Adrenal gland (tissue), 12 donors: ENCODE data around the gene SYNRG. TPM values are rescaled to one million over a fixed set of nuclear protein-coding genes. Genes with fewer than 3 reads are reported as not detected.

Source experiments
- DNase-seq, 7 donors: peaks; one replicate each; pipeline ENCODE4 v3.0.0-alpha.2; 2019 to 2020
- H3K27ac ChIP-seq, 5 donors: fragments of 200-600 bp; sonication (generic) in 4 of 5; 1 replicate in 3 of 5; 2 replicates in 2 of 5; pipeline versions ENCODE4 v1.5.1 to v1.8.0; 2016 to 2020; ENCODE audit warnings: mild to moderate bottlenecking in 1 of 5
- H3K27me3 ChIP-seq: fragments of 200-600 bp; 2 replicates; pipeline ENCODE4 v1.8.0; 2021
- H3K36me3 ChIP-seq, 2 donors: fragments of 200-600 bp; replicated peaks in 1 of 2; 1 replicate in 1 of 2; 2 replicates in 1 of 2; pipeline versions ENCODE4 v1.5.1 to v1.8.0; 2018 to 2022
- H3K4me1 ChIP-seq, 2 donors: fragments of 200-600 bp; replicated peaks in 1 of 2; 1 replicate in 1 of 2; 2 replicates in 1 of 2; pipeline versions ENCODE4 v1.5.1 to v1.8.0; 2018 to 2021
- H3K4me3 ChIP-seq, 4 donors: fragments of 200-600 bp; sonication (generic) in 3 of 4; one replicate each; pipeline ENCODE4 v1.5.1; 2016 to 2018
- H3K9me3 ChIP-seq, 3 donors: fragments of 200-600 bp; sonication (generic) in 1 of 3; replicated peaks in 1 of 3; 1 replicate in 2 of 3; 2 replicates in 1 of 3; pipeline versions ENCODE4 v1.5.1 to v1.8.0; 2016 to 2021
- CTCF ChIP-seq, 6 experiments: fragments of 450-650 bp in 4 of 6; fragments of 200-600 bp in 2 of 6; sonication (generic) in 1 of 6; IDR thresholded peaks; 1 replicate in 5 of 6; 2 replicates in 1 of 6; pipeline versions ENCODE4 v1.5.1 to v1.8.0; 2016 to 2021; ENCODE audit warnings: antibody characterized with exemption in 6 of 6, mild to moderate bottlenecking in 2 of 6, moderate library complexity in 1 of 6
- POLR2A ChIP-seq, 2 donors: fragments of 450-650 bp; IDR thresholded peaks; one replicate each; pipeline ENCODE4 v1.6.1; 2017; ENCODE audit warnings: antibody characterized with exemption in 2 of 2, mild to moderate bottlenecking in 2 of 2, moderate library complexity in 1 of 2
- WGBS, 4 donors: extraction: QIAGEN DNeasy Blood & Tissue Kit in 2 of 4; methylation state at CpG; one replicate each; pipeline versions ENCODE4 v1.1.5 to v1.1.7; 2013 to 2017; 5-methylcytosine and 5-hydroxymethylcytosine counted together
- intact Hi-C, 2 donors: fragments of 100-400 bp; cut with DNase I; formaldehyde crosslinking; loops; one replicate each; pipeline versions ENCODE4 v1.14.1 to v1.15.0; 2022 to 2023
- polyA plus RNA-seq, 3 donors: library from polyadenylated mRNA; stranded (reverse); fragments of 200-250 nt in 2 of 3; fragments of 350-450 nt in 1 of 3; fragmentation: Illumina TruSeq in 1 of 3; extraction: RNeasy Lipid Tissue Mini Kit (QIAGEN cat#74804) in 1 of 3; gene quantifications; one replicate each; pipeline ENCODE4 v1.2.3, GENCODE V29; 2013 to 2014
- total RNA-seq, 9 donors: library from RNA; depleted of rRNA in 4 of 9; stranded (reverse); fragments of >200 nt in 4 of 9; fragments of 120-200 nt in 1 of 9; fragmentation: NEBNext Ultra II Directional in 1 of 9; extraction: Animal tissue kit (Norgen Biotek cat#: 25700) in 1 of 9; gene quantifications; one replicate each; pipeline versions ENCODE4 v1.1.0 to v1.2.4, GENCODE V29; 2013 to 2023
- donor health status: healthy with polysubstance abuse.
- donor health status: Bipolar disorder and iron deficiency.
- donor health status: DM: yes; HTN: yes; CAD: no.
- donor health status: DM: no; HTN: no; CAD: no.
- donor health status: DM: no; HTN: no; CAD: no.
- donor health status: DM: yes; HTN: yes; CAD: no.

The SYNRG gene
- total and polyA plus RNA-seq, 12 donors: 8.5 to 45.7 (median 29.3) TPM

- no peaks in the 10 kb centered on the region for H3K27me3 ChIP-seq
- intact Hi-C loops: no loop called here
- no peak overlapping the region for H3K4me3 ChIP-seq
- H3K4me1 ChIP-seq: no peaks in the 10 kb centered on the region
- 73 to 81% (median 78%) methylated on average over 4 of the region's 4 CpGs for WGBS, 4 donors
- H3K36me3 ChIP-seq: peaks cover 0 to 45% of the 10 kb centered on the region in 2 donors
- TF ChIP-seq CTCF (IDR thresholded peaks at IDR 0.05): no peak
- H3K9me3 ChIP-seq: no peaks in the 10 kb centered on the region
- DNase-seq: no peak
- H3K27ac ChIP-seq: no peak overlapping the region
These were observed 78.8 kb downstream of the SYNRG start for GRCh38 chr17:37530420-37530819.

GRCh38 chr17:37527249-37527851 lies 81.9 kb downstream of the SYNRG start:
- WGBS, 4 donors: 60 to 73% (median 63%) methylated on average over 5 of the region's 5 CpGs
- Histone ChIP-seq H3K36me3 (peaks cover 0 to 56% of the 10 kb centered on the region in 2 donors), H3K4me1 (no peaks in the 10 kb centered on the region), H3K27me3 (no peaks in the 10 kb centered on the region), H3K4me3 (no peak overlapping the region), H3K27ac (no peak overlapping the region), H3K9me3 (no peaks in the 10 kb centered on the region)
- intact Hi-C loops: no loop called here
- DNase-seq: peak in 1 of 7 donors; percentile 16
- no peak for TF ChIP-seq POLR2A (IDR thresholded peaks at IDR 0.05)
- peak; percentile 26 to 63 (median 50) for TF ChIP-seq CTCF (IDR thresholded peaks at IDR 0.05)

GRCh38 chr17:37523715-37524219 lies 85.5 kb downstream of the SYNRG start:
- Histone ChIP-seq H3K4me3 (no peak overlapping the region), H3K36me3 (peaks cover 0 to 50% of the 10 kb centered on the region in 2 donors), H3K27ac (no peak overlapping the region), H3K27me3 (no peaks in the 10 kb centered on the region), H3K4me1 (no peaks in the 10 kb centered on the region), H3K9me3 (no peaks in the 10 kb centered on the region)
- intact Hi-C loops: no loop called here
- WGBS, 4 donors: 81 to 91% (median 85%) methylated on average over 8 of the region's 8 CpGs
- TF ChIP-seq CTCF (IDR thresholded peaks at IDR 0.05) (no peak), POLR2A (IDR thresholded peaks at IDR 0.05) (no peak)
- DNase-seq: no peak

GRCh38 chr17:37521821-37522220 lies 87.4 kb downstream of the SYNRG start:
- H3K4me3 ChIP-seq: no peak overlapping the region
- no peaks in the 10 kb centered on the region for H3K27me3 ChIP-seq
- H3K4me1 ChIP-seq: no peaks in the 10 kb centered on the region
- no peak overlapping the region for H3K27ac ChIP-seq
- intact Hi-C loops: no loop called here
- H3K9me3 ChIP-seq: no peaks in the 10 kb centered on the region
- no peak for TF ChIP-seq CTCF (IDR thresholded peaks at IDR 0.05)
- TF ChIP-seq POLR2A (IDR thresholded peaks at IDR 0.05): no peak
- no peak for DNase-seq
- WGBS, 4 donors: 88 to 98% (median 95%) methylated on average over 5 of the region's 5 CpGs
- peaks cover 0 to 58% of the 10 kb centered on the region in 2 donors for H3K36me3 ChIP-seq
